H9 (cell line): Measurements from ENCODE around the gene PRR23A. TPM values are rescaled to one million over a fixed set of nuclear protein-coding genes. Genes with fewer than 3 reads are reported as not detected.

Source experiments
- DNase-seq: peaks from one replicate; pipeline ENCODE4 v3.0.0-alpha.2; 2017
- H2AFZ ChIP-seq: one replicate; pipeline ENCODE4 v1.6.1; 2013; ENCODE audit warnings: mild to moderate bottlenecking, low read length, control low read depth, moderate library complexity
- H2AK5ac ChIP-seq: 2 replicates; pipeline ENCODE4 v1.6.1; 2013; ENCODE audit warnings: low read length, control low read depth, mixed read lengths; ENCODE audit not compliant: insufficient read length
- H2BK120ac ChIP-seq: one replicate; pipeline ENCODE4 v1.6.1; 2013; ENCODE audit warnings: low read depth, mild to moderate bottlenecking, low read length, control low read depth, inconsistent platforms; ENCODE audit not compliant: poor library complexity, severe bottlenecking
- H2BK12ac ChIP-seq: 2 replicates; pipeline ENCODE4 v1.6.1; 2013; ENCODE audit warnings: low read length, control low read depth, mixed read lengths, low read depth; ENCODE audit not compliant: insufficient read length
- H2BK15ac ChIP-seq: 2 replicates; pipeline ENCODE4 v1.6.1; 2013; ENCODE audit warnings: low read depth, low read length, control low read depth
- H2BK20ac ChIP-seq: one replicate; pipeline ENCODE4 v1.6.1; 2013; ENCODE audit warnings: low read depth, mild to moderate bottlenecking, low read length, control low read depth, inconsistent platforms; ENCODE audit not compliant: poor library complexity, severe bottlenecking
- H2BK5ac ChIP-seq: 2 replicates; pipeline ENCODE4 v1.6.1; 2013; ENCODE audit warnings: low read length, control low read depth, mixed read lengths; ENCODE audit not compliant: insufficient read length
- H3K14ac ChIP-seq: 2 replicates; pipeline ENCODE4 v1.6.1; 2013; ENCODE audit warnings: low read length, control low read depth; ENCODE audit not compliant: insufficient read depth
- H3K18ac ChIP-seq: 2 replicates; pipeline ENCODE4 v1.6.1; 2013; ENCODE audit warnings: low read depth, mild to moderate bottlenecking, mixed read lengths, low read length, control low read depth; ENCODE audit not compliant: insufficient read length
- H3K23ac ChIP-seq: 2 replicates; pipeline ENCODE4 v1.6.1; 2013; ENCODE audit warnings: low read length, control low read depth, mixed read lengths, low read depth; ENCODE audit not compliant: insufficient read length
- H3K23me2 ChIP-seq: 2 replicates; pipeline ENCODE4 v1.6.1; 2013; ENCODE audit warnings: low read depth, mild to moderate bottlenecking, mixed read lengths, low read length, control low read depth; ENCODE audit not compliant: insufficient read length, poor library complexity, severe bottlenecking
- H3K27ac ChIP-seq: 2 replicates; pipeline ENCODE4 v1.5.1; 2013; ENCODE audit warnings: low read length, control low read depth, mixed read lengths, low read depth; ENCODE audit not compliant: insufficient read length
- H3K27me3 ChIP-seq: 2 replicates; pipeline ENCODE4 v1.6.1; 2013; ENCODE audit warnings: low read length, control low read depth, inconsistent platforms; ENCODE audit not compliant: insufficient read depth
- H3K4ac ChIP-seq: 2 replicates; pipeline ENCODE4 v1.6.1; 2013; ENCODE audit warnings: low read depth, mild to moderate bottlenecking, control low read depth, inconsistent platforms, low read length, moderate library complexity
- H3K4me1 ChIP-seq: 2 replicates; pipeline ENCODE4 v1.6.1; 2013; ENCODE audit warnings: low read length, control low read depth, inconsistent platforms; ENCODE audit not compliant: insufficient read depth
- H3K4me2 ChIP-seq: 2 replicates; pipeline ENCODE4 v1.6.1; 2013; ENCODE audit warnings: low read length, control low read depth, mixed read lengths; ENCODE audit not compliant: insufficient read length, insufficient read depth
- H3K56ac ChIP-seq: 2 replicates; pipeline ENCODE4 v1.6.1; 2013; ENCODE audit warnings: low read depth, mild to moderate bottlenecking, mixed read lengths, low read length, control low read depth; ENCODE audit not compliant: insufficient read length
- H3K79me1 ChIP-seq: 2 replicates; pipeline ENCODE4 v1.6.1; 2013; ENCODE audit warnings: low read depth, mild to moderate bottlenecking, moderate library complexity, low read length, control low read depth, inconsistent platforms; ENCODE audit not compliant: insufficient read depth, poor library complexity, severe bottlenecking
- H3K79me2 ChIP-seq: 2 replicates; pipeline ENCODE4 v1.6.1; 2013; ENCODE audit warnings: low read length, control low read depth, inconsistent platforms; ENCODE audit not compliant: insufficient read depth
- H3K9ac ChIP-seq: 2 replicates; pipeline ENCODE4 v1.6.1; 2013; ENCODE audit warnings: low read length, control low read depth, mixed read lengths; ENCODE audit not compliant: insufficient read length; ENCODE audit errors: extremely low read depth
- H3K9me3 ChIP-seq: one replicate; pipeline ENCODE4 v1.6.1; 2013; ENCODE audit warnings: low read depth, low read length, inconsistent platforms; ENCODE audit not compliant: control insufficient read depth
- H3T11ph ChIP-seq: one replicate; pipeline ENCODE4 v1.6.1; 2013; ENCODE audit warnings: mild to moderate bottlenecking, low read length, control low read depth, inconsistent platforms
- H4K20me1 ChIP-seq: one replicate; pipeline ENCODE4 v1.6.1; 2013; ENCODE audit not compliant: control insufficient read depth, insufficient read length, insufficient read depth
- H4K5ac ChIP-seq: 2 replicates; pipeline ENCODE4 v1.6.1; 2013; ENCODE audit warnings: low read depth, mild to moderate bottlenecking, mixed read lengths, low read length, control low read depth; ENCODE audit not compliant: insufficient read length
- H4K8ac ChIP-seq: replicated peaks from 2 replicates; pipeline ENCODE4 v1.6.1; 2013; ENCODE audit warnings: low read length, control low read depth, mixed read lengths, low read depth; ENCODE audit not compliant: insufficient read length
- H4K91ac ChIP-seq: 2 replicates; pipeline ENCODE4 v1.6.1; 2013; ENCODE audit warnings: low read depth, mild to moderate bottlenecking, moderate library complexity, mixed read lengths, low read length, control low read depth; ENCODE audit not compliant: insufficient read length
- H3K27ac Mint-ChIP-seq, 3 experiments: 2 replicates in 2 of 3; 3 replicates in 1 of 3; pipeline ENCODE4 v1.8.0; 2020 to 2021; ENCODE audit warnings: mixed read lengths in 3 of 3, mild to moderate bottlenecking in 1 of 3, moderate library complexity in 1 of 3
- H3K27me3 Mint-ChIP-seq: 2 replicates; pipeline ENCODE4 v1.8.0; 2021; ENCODE audit warnings: low read depth, mild to moderate bottlenecking, moderate library complexity, mixed read lengths
- H3K36me3 Mint-ChIP-seq, 3 experiments: 2 replicates in 2 of 3; 3 replicates in 1 of 3; pipeline ENCODE4 v1.8.0; 2020 to 2021; ENCODE audit warnings: low read depth in 3 of 3, mixed read lengths in 3 of 3; ENCODE audit not compliant: insufficient read depth in 1 of 3
- H3K4me1 Mint-ChIP-seq, 2 experiments: 2 replicates each; pipeline ENCODE4 v1.8.0; 2020; ENCODE audit warnings: mixed read lengths in 2 of 2
- H3K4me3 Mint-ChIP-seq, 2 experiments: 2 replicates in 1 of 2; 3 replicates in 1 of 2; pipeline ENCODE4 v1.8.0; 2020 to 2021; ENCODE audit warnings: mild to moderate bottlenecking in 2 of 2, mixed read lengths in 2 of 2, moderate library complexity in 1 of 2
- H3K9me3 Mint-ChIP-seq, 2 experiments: 2 replicates in 1 of 2; 3 replicates in 1 of 2; pipeline ENCODE4 v1.8.0; 2020; ENCODE audit warnings: mild to moderate bottlenecking in 2 of 2, mixed read lengths in 2 of 2, moderate library complexity in 1 of 2
- CTCF ChIP-seq: fragments of 200-600 bp; sonication (generic); conservative IDR thresholded peaks from 3 replicates; pipeline ENCODE4 v1.8.0; 2021; ENCODE audit warnings: antibody characterized with exemption, mild to moderate bottlenecking
- WGBS: extraction: QIAGEN DNeasy Blood & Tissue Kit; methylation state at CpG from one replicate; pipeline ENCODE4 v1.1.7; 2013; ENCODE audit warnings: missing lambda C conversion rate, low lambda C conversion rate, mixed read lengths; ENCODE audit not compliant: insufficient read length; ENCODE audit errors: extremely low coverage; 5-methylcytosine and 5-hydroxymethylcytosine counted together
- total RNA-seq: library from RNA; stranded (reverse); gene quantifications from 2 replicates; pipeline ENCODE4 v1.2.1, GENCODE V29; 2021

The PRR23A gene
- total RNA-seq, 1 experiment from 2014 or later: not detected

GRCh38 chr3:138962854-138963560 lies 43.1 kb downstream of the PRR23A start:
- Histone ChIP-seq H3K27me3 (no peaks in the 10 kb centered on the region), H3T11ph (no peak overlapping the region), H3K27ac (no peak overlapping the region), H2BK120ac (no peak overlapping the region), H2BK5ac (no peak overlapping the region), H3K9ac (no peak overlapping the region), H3K4me1 (no peaks in the 10 kb centered on the region), H3K79me1 (no peaks in the 10 kb centered on the region), H3K23me2 (no peaks in the 10 kb centered on the region), H4K91ac (no peak overlapping the region), H3K4me2 (no peak overlapping the region), H2BK15ac (no peak overlapping the region), H4K20me1 (no peaks in the 10 kb centered on the region), H3K4ac (no peak overlapping the region), H3K56ac (no peak overlapping the region), H3K18ac (no peak overlapping the region), H4K8ac (no peak overlapping the region), H2BK12ac (no peak overlapping the region), H3K9me3 (no peaks in the 10 kb centered on the region), H2AFZ (no peak overlapping the region), H3K79me2 (no peaks in the 10 kb centered on the region), H2AK5ac (no peak overlapping the region), H4K5ac (no peak overlapping the region), H3K14ac (no peak overlapping the region), H2BK20ac (no peak overlapping the region), H3K23ac (no peak overlapping the region)
- no peak overlapping the region for H3K27ac Mint-ChIP-seq
- TF ChIP-seq CTCF: no peak
- peaks cover 0 to 3% of the 10 kb centered on the region in 2 experiments; a peak in 1 of 4 replicates for H3K4me1 Mint-ChIP-seq
- H3K27me3 Mint-ChIP-seq: peaks cover 53% of the 10 kb centered on the region
- no CpG with 5 or more reads among the region's 8 CpGs for WGBS
- peaks cover 19% of the 10 kb centered on the region in 2 experiments for H3K9me3 Mint-ChIP-seq
- H3K36me3 Mint-ChIP-seq: peaks cover 0 to 16% (median 4%) of the 10 kb centered on the region in 3 experiments; a peak in 4 of 7 replicates
- DNase-seq: no peak
- no peak overlapping the region for H3K4me3 Mint-ChIP-seq
